K562 treated with DMSO at 1 percent for 4 hours (cell line): ENCODE results near the gene BEX3. TPM values are rescaled to one million over a fixed set of nuclear protein-coding genes. Genes with fewer than 3 reads are reported as not detected.

Experiments
- total RNA-seq: library from RNA; unstranded; fragments of 300-600 nt; gene quantifications from 2 replicates; pipeline ENCODE4 v1.2.3, GENCODE V29; 2022; ENCODE audit not compliant: insufficient read depth

Gene BEX3
- not detected in 2 replicates for total RNA-seq

GRCh38 chrX:103376118-103376978, at the start of gene BEX3:
Gene BEX3, plus strand, starts transcription at chrX:103376538. Its CDS starts 984 bp downstream, at chrX:103377522.

GRCh38 chrX:103329991-103330390, 46.3 kb upstream of the BEX3 start, which contains the start of gene TCEAL7:
Gene TCEAL7, plus strand, starts transcription at chrX:103330239. Its CDS starts 1,165 bp downstream, at chrX:103331404.

GRCh38 chrX:103356130-103356798, 20.1 kb upstream of the BEX3 start, which contains the start of gene TCEAL9:
Gene TCEAL9, plus strand, starts transcription at chrX:103356506. Its CDS starts 1,179 bp downstream, at chrX:103357685.

Other genes with a start within 250 kb of the BEX3 start
- 84.5 and 88.6 TPM in 2 replicates for gene BEX4, start 161.4 kb upstream of the BEX3 start, total RNA-seq
- 37.9 and 46.2 TPM in 2 replicates for gene TCEAL8, start 121.4 kb upstream of the BEX3 start, total RNA-seq
- gene TCEAL5, start 99.8 kb upstream of the BEX3 start, total RNA-seq, result not detected in 2 replicates
- 23.4 and 50.5 TPM in 2 replicates for gene BEX2, start 65.5 kb upstream of the BEX3 start, total RNA-seq
- not detected in 2 replicates for gene TCEAL7, start 46.3 kb upstream of the BEX3 start, total RNA-seq
- 44.9 and 48.8 TPM in 2 replicates for gene TCEAL9, start 20.0 kb upstream of the BEX3 start, total RNA-seq
- 0.30 and 0.88 TPM in 2 replicates for gene RAB40A, start 143.0 kb downstream of the BEX3 start, total RNA-seq
- 6.7 and 6.9 TPM in 2 replicates for gene TCEAL4, start 209.0 kb downstream of the BEX3 start, total RNA-seq
- not detected in 2 replicates for gene TCEAL3, start 231.4 kb downstream of the BEX3 start, total RNA-seq